ENCODE results near the gene SLC25A26. TPM values are rescaled to one million over a fixed set of nuclear protein-coding genes. Genes with fewer than 3 reads are reported as not detected.

SLC25A26 gene
- total RNA-seq, 1 donor from 2014 or later = 39.0 TPM

GRCh38 chr3:66383023-66383422 lies 162.2 kb downstream of the SLC25A26 start:
- no peaks in the 10 kb centered on the region for H3K27me3 ChIP-seq (ENCODE audit: control insufficient read depth, insufficient read depth, low read length)
- H3K36me3 ChIP-seq (ENCODE audit: control insufficient read depth, insufficient read depth, low read length) = peaks cover 24% of the 10 kb centered on the region
- TF ChIP-seq CTCF (IDR thresholded peaks at IDR 0.05; ENCODE audit: insufficient read depth, low read length, severe bottlenecking) = no peak
- DNase-seq (ENCODE audit: low read depth) (no peak), FAIRE-seq (no peak)
- no peak overlapping the region for H3K4me3 ChIP-seq (ENCODE audit: low read depth, low read length)

GRCh38 chr3:66383998-66384745 lies 163.4 kb downstream of the SLC25A26 start:
- DNase-seq (ENCODE audit: low read depth) = no peak
- Histone ChIP-seq H3K36me3 (ENCODE audit: control insufficient read depth, insufficient read depth, low read length) (peaks cover 23% of the 10 kb centered on the region), H3K4me3 (ENCODE audit: low read depth, low read length) (no peak overlapping the region), H3K27me3 (ENCODE audit: control insufficient read depth, insufficient read depth, low read length) (no peaks in the 10 kb centered on the region)
- TF ChIP-seq CTCF (IDR thresholded peaks at IDR 0.05; ENCODE audit: insufficient read depth, low read length, severe bottlenecking) = no peak
- no peak for FAIRE-seq

GRCh38 chr3:66385066-66385465 lies 164.3 kb downstream of the SLC25A26 start:
- no peak overlapping the region for H3K4me3 ChIP-seq (ENCODE audit: low read depth, low read length)
- DNase-seq (ENCODE audit: low read depth) = no peak
- no peaks in the 10 kb centered on the region for H3K27me3 ChIP-seq (ENCODE audit: control insufficient read depth, insufficient read depth, low read length)
- no peak for FAIRE-seq
- no peak for TF ChIP-seq CTCF (IDR thresholded peaks at IDR 0.05; ENCODE audit: insufficient read depth, low read length, severe bottlenecking)
- H3K36me3 ChIP-seq (ENCODE audit: control insufficient read depth, insufficient read depth, low read length) = peaks cover 22% of the 10 kb centered on the region

GRCh38 chr3:66386011-66386924 lies 165.5 kb downstream of the SLC25A26 start:
- no peaks in the 10 kb centered on the region for H3K27me3 ChIP-seq (ENCODE audit: control insufficient read depth, insufficient read depth, low read length)
- DNase-seq (ENCODE audit: low read depth) (no peak), FAIRE-seq (peak; percentile 43)
- H3K36me3 ChIP-seq (ENCODE audit: control insufficient read depth, insufficient read depth, low read length) = peaks cover 20% of the 10 kb centered on the region
- no peak overlapping the region for H3K4me3 ChIP-seq (ENCODE audit: low read depth, low read length)
- no peak for TF ChIP-seq CTCF (IDR thresholded peaks at IDR 0.05; ENCODE audit: insufficient read depth, low read length, severe bottlenecking)

GRCh38 chr3:66386925-66387650 lies 166.3 kb downstream of the SLC25A26 start:
- Histone ChIP-seq H3K36me3 (ENCODE audit: control insufficient read depth, insufficient read depth, low read length) (peaks cover 17% of the 10 kb centered on the region), H3K4me3 (ENCODE audit: low read depth, low read length) (no peak overlapping the region), H3K27me3 (ENCODE audit: control insufficient read depth, insufficient read depth, low read length) (no peaks in the 10 kb centered on the region)
- FAIRE-seq (no peak), DNase-seq (ENCODE audit: low read depth) (no peak)
- no peak for TF ChIP-seq CTCF (IDR thresholded peaks at IDR 0.05; ENCODE audit: insufficient read depth, low read length, severe bottlenecking)

All from bronchial epithelial cell (primary cell).